Lower leg skin (tissue), 3 donors: ENCODE results near the gene UACA.

Experiments used
- POLR2A ChIP-seq, 2 donors: fragments of 450-650 bp; IDR thresholded peaks; one replicate each; pipeline ENCODE4 v1.6.1; 2016 to 2017; ENCODE audit warnings: antibody characterized with exemption in 2 of 2, mild to moderate bottlenecking in 1 of 2, moderate library complexity in 1 of 2
- TF ChIP-seq, protein P1 (sequence below), 3 donors: fragments of 450-650 bp; IDR thresholded peaks; one replicate each; pipeline ENCODE4 v1.5.1; 2016; ENCODE audit warnings: antibody characterized with exemption in 3 of 3, mild to moderate bottlenecking in 3 of 3, moderate library complexity in 2 of 3

GRCh38 chr15:70806992-70807712, 43.8 kb upstream of the UACA start:
- TF ChIP-seq, protein P1, sequence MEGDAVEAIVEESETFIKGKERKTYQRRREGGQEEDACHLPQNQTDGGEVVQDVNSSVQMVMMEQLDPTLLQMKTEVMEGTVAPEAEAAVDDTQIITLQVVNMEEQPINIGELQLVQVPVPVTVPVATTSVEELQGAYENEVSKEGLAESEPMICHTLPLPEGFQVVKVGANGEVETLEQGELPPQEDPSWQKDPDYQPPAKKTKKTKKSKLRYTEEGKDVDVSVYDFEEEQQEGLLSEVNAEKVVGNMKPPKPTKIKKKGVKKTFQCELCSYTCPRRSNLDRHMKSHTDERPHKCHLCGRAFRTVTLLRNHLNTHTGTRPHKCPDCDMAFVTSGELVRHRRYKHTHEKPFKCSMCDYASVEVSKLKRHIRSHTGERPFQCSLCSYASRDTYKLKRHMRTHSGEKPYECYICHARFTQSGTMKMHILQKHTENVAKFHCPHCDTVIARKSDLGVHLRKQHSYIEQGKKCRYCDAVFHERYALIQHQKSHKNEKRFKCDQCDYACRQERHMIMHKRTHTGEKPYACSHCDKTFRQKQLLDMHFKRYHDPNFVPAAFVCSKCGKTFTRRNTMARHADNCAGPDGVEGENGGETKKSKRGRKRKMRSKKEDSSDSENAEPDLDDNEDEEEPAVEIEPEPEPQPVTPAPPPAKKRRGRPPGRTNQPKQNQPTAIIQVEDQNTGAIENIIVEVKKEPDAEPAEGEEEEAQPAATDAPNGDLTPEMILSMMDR (IDR thresholded peaks at IDR 0.05) = no peak
- TF ChIP-seq POLR2A (IDR thresholded peaks at IDR 0.05) = no peak
